SK-N-MC (cell line): ENCODE data around the gene CARD10.

Source experiments
- EZH2 ChIP-seq: fragments of 200-600 bp; sonication (generic); IDR thresholded peaks from one replicate; pipeline ENCODE4 v1.6.1; 2017; ENCODE audit warnings: antibody characterized with exemption
- POLR2AphosphoS5 ChIP-seq: IDR thresholded peaks from 2 replicates; pipeline ENCODE4 v1.6.1; 2012; ENCODE audit warnings: mild to moderate bottlenecking, low read depth, low read length, borderline replicate concordance

- TF ChIP-seq POLR2AphosphoS5 (no peak), EZH2 (no peak)
Observed at GRCh38 chr22:37464181-37464580, 55.0 kb downstream of the CARD10 start.
